ENCODE measurements around the gene EFHC2.

GRCh38 chrX:44228621-44229020 lies 114.9 kb downstream of the EFHC2 start:
- TF ChIP-seq CTCF (IDR thresholded peaks at IDR 0.05) (no peak), ZFX (IDR thresholded peaks at IDR 0.05; ENCODE audit: borderline replicate concordance) (no peak)
